ENCODE results near the gene KAZN. TPM values are rescaled to one million over a fixed set of nuclear protein-coding genes. Genes with fewer than 3 reads are reported as not detected.

The KAZN gene
- total RNA-seq, 1 experiment from 2014 or later: 7.7 TPM

DNA sequence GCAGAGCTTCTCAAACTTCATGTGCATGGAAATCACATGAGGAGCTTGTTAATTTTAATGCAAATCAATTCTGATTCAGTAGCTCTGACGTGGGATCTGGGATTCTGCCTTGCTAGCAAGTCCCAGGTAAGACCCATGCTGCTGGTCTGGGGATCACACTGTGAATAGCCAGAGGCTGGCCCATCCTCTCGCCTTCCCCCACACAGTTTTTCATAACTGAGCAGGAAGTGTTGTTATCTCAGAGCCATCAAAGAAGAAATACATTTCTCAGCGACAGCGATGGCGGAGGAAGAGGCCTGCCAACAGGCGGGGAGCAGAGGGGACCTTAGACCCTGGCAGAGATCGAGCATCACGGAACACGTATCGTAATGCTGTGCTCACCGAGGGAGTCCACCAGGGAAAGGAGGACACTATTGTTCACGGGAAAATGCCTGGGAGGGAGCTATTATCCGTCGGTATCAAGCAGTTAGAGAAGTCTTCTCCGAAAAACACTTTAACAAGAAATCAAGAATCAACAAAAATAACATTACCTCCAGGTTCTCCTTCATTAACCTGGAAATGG, 286.2 kb downstream of the KAZN start:
- DNase-seq (ENCODE audit: low read depth): no peak

DNA sequence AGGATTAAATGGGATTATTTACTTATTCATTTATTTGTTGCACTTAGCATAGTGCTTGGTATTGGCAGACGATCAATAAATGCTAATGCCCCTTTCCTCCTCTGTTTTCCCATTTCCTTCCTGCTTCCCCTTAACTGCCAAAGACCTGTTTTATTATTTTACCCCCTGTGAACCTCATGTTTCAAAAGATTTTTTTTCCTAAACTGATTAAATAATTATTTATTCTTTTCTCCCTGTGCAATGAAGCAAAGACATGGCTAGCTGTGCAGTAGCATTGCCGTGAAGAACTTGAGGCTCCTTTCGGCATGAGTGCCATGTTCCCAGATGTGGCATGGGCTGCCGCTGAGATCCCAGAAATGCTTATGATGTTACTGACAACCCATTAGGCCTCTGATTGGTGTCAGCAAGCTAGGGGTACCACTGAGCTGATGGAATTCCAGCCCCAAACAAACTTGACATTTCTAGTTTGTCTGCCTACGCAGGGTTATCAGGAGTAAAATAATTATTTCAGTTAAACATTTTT, 288.6 kb downstream of the KAZN start:
- no peak for DNase-seq (ENCODE audit: low read depth)

DNA sequence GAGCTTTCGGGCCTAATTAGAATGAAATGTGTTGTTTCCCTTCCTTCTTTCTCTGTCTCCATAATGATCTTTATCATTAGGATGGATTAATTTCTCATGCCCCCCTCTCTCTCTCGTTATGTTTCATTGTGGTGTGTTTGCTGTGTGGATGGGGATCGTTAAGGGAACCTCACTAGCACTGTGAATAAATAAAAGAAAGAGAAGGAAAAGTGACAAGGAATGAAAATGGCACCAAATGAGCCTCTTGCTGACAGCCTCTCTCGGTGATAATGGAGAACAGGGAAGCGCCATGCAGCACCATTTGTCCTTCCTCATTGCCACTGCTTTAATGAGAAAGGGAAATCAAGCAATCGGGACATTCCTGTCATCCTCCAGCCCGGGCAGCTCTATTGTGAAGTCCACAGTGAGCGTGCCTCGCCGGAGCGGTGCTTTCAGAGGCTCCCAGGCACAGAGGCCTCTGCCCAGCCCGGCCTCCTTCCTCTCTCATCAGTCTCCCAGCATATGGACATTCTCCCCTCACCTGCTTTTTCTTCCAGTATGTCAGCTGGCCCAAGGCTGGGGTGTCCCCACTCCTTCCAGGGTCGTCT, 289.4 kb downstream of the KAZN start:
- DNase-seq (ENCODE audit: low read depth): no peak

DNA sequence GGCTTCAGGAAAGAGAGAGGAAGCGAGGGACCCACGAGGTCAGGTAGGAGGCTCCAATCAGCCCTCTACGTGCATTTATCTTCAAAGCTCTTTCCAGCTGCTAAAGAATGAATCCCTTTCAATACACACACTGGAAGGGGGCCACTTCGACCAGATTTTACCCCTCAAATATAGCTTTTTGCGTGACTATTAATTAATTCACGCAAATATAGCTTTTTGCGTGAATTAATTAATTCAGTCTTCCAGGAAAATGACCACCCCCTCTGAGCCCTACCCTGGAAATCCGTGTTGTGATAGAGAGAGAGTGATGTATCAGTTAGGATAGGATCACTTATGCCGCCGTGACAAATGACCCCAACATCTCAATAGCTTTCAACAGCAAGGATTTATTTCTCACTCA, 289.9 kb downstream of the KAZN start:
- no peak for DNase-seq (ENCODE audit: low read depth)

- DNase-seq (ENCODE audit: low read depth): no peak
These were observed 291.4 kb downstream of the KAZN start for GRCh38 chr1:14889825-14890440.

DNA sequence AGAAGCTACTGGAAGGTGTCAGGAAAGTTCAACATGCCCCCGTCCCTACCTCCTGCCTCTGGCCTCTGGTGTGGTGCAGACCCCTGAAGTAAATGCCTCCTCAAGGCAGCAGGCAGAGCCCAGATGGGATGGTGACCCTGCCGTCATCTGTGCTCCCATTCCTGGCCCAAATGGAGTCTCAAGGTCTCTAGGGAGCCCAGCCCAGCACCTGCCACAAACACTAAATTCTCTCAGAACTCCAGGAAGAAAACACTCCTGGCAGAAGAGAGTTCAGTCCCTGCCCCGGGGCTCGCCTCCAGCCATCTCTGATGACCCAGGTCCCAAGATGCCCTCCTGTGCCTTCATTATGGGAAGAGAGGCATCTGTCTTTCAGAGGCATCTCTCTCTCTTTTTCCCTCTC, 293.5 kb downstream of the KAZN start:
- DNase-seq (ENCODE audit: low read depth): no peak

- DNase-seq (ENCODE audit: low read depth): no peak
These were observed 296.5 kb downstream of the KAZN start for GRCh38 chr1:14894811-14895560.

GRCh38 chr1:14895727-14896126, 297.2 kb downstream of the KAZN start:
- no peak for DNase-seq (ENCODE audit: low read depth)

GRCh38 chr1:14896381-14897079, 298.0 kb downstream of the KAZN start:
- DNase-seq (ENCODE audit: low read depth): peak; percentile 32

GRCh38 chr1:14897080-14897449, 298.6 kb downstream of the KAZN start:
- DNase-seq (ENCODE audit: low read depth): no peak

GRCh38 chr1:14897547-14897946, 299.1 kb downstream of the KAZN start:
- DNase-seq (ENCODE audit: low read depth): no peak

DNA sequence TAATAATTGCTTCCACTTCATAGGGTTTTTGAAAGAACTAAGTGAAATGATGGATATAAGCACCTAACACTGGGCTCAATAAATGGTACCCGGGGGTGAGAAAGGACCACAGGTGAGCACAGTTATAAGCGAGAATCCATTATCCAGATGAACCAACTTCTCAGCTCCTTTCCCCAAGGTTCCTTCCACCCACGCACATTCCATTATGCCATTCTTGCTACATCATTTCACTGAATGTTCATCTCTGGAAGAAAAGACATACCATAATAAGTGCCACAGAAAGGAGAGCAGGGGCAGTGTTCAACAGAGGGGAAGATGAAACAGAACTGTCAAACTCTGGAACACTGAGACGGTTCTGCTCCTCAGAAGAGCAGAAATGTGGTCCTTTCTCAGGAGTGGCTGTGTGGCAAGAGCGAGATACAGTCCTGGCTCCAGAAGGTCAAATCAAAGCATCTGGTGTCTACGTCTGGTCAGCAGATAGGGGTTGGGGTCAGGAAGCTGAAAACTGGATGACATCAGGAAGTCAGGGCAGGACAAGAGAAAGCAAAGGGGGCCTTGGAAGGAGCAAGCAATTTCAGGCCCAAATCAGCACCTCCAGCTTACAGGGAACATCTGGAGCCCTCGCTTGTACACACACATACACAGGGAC, 299.6 kb downstream of the KAZN start:
- DNase-seq (ENCODE audit: low read depth): no peak

- DNase-seq (ENCODE audit: low read depth): no peak
These were observed 301.2 kb downstream of the KAZN start for GRCh38 chr1:14899686-14900085.

DNA sequence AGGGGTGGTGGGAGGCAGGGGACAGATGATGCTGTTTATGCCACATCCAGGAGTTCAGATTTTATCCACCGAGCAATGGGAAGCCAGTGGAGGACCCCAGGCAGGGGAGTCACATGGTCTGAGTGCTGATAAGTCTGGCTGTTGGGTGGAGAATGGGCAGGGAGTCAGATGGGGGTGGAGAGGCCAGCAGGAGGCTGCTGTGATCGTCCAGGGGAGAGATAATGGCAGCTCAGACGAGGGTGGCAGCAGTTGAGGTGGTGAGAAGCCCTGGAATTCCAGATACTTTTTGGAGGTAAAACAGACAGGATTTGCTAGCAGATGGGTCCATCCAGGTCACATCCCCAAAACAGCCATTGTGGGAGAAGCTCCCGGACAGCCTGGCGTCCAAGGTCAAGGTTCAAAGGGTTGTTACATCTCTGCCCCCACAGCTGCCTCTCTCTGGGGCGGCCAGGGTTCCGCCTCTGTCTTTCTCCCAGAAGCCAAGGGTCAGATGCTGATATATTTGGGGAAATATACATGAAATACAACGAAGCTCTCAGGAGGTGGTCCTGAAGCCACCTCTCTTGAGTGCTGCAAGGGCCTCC, 303.0 kb downstream of the KAZN start:
- no peak for DNase-seq (ENCODE audit: low read depth)

GRCh38 chr1:14903922-14904321, 305.4 kb downstream of the KAZN start:
- no peak for DNase-seq (ENCODE audit: low read depth)

DNA sequence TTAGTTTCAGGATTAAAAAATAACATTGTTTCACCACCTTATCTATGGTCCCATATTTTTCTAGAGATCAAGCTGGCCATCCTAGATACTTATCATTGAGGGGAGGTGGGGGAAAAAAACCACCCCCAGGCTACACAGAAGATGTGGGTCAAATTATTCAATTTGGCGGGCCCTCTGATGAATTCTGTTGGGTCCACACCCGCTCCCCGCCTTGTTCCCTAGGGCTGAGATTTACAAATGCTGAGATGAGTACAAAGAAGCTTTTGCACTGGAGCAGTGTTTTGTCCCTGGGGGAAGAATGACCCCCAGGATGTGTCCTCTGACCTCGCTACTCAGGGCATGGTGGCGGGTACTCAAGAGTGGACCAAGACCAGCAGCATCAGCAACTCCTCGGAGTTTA, 308.2 kb downstream of the KAZN start:
- no peak for DNase-seq (ENCODE audit: low read depth)

DNA sequence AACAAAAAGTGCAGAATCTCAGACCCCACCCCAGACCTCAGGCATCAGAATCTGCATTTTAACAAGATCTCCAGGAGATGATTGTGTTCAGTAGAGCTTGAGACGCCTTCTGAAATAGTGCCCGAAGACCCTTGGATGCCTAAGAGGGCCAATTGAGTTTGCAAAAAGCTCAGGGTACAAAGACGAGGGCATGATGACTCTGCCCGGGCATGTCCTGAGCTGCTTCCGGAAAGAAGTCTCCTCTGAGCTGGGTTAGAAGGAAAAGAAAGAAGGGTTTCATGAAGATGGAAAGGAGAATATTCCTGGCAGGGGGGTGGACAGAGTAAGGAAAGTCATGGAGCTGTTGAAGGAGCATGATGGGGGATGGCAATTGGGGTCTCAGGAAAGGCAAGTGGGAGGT, 308.9 kb downstream of the KAZN start:
- DNase-seq (ENCODE audit: low read depth): no peak

GRCh38 chr1:14909273-14909672, 310.8 kb downstream of the KAZN start:
- no peak for DNase-seq (ENCODE audit: low read depth)

DNA sequence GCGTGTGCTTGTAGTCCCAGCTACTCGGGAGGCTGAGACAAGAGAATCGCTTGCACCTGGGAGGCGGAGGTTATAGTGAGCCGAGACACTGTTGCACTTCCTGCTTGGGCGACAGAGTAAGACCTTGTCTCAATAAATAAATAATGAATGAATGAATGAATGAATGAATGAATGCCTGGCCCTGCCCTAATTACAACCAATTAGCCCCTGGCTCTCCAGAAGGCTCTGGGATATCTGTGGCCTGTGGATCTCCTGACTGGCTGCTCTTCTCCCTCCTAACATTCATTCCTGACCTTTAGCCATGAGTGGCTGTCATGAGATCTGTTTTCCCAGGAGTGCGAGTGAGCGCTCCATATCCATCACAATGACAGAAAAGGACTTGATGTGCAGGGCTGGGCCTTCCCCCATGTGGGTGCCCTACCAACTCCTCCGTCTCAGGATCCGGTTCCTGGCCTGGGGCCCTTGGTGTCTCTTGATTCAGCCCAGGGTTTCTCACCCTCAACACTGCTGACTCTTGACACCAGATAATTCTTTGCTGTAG, 311.5 kb downstream of the KAZN start:
- no peak for DNase-seq (ENCODE audit: low read depth)

DNA sequence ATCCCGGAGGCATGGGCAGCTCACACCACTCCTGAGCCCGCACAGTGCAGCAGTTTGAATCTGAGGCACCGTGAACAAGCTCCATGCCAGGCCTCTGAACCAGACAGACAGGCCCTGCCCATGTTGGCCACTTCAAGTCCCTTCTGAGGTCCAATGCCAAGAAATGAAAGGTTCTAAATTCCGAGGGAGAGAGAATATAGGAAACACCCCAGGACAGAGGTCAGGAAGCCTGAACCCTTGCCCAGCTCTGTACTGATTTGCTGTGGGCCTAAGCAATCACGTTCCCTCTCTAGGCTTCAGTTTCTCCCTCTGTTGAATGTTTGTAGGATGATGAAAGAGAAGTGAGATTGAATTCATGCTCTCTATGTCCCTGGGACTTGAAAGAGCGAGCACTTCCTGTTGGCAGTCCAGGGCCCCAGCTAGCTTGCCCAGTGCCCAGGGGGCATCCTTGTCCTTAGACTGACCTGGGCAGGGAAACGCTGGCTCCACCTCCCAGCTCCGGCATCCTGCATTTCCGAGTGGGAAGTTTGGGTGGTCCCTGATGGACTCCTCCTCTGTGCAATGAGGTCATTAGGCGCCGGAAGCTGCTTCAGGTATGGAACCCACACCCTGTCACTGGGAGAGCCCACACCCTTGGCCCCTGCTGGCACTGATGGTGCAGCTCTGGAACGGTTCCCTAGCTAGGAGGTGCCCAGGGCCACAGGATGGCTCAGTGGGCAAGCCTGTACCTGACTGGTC, 312.7 kb downstream of the KAZN start:
- DNase-seq (ENCODE audit: low read depth): no peak
